ENCODE data around the gene NTRK1.

NTRK1 gene

GRCh38 chr1:156877433-156878170, 16.9 kb downstream of the NTRK1 start:
- Histone ChIP-seq H3K4me3 (ENCODE audit: low read depth, low read length) (no peak overlapping the region), H3K79me2 (no peaks in the 10 kb centered on the region), H3K27ac (no peak overlapping the region), H3K9me3 (ENCODE audit: control insufficient read depth, low read length) (no peaks in the 10 kb centered on the region), H3K9ac (no peak overlapping the region), H2AFZ (no peak overlapping the region), H3K4me2 (ENCODE audit: low read length) (no peak overlapping the region), H3K27me3 (ENCODE audit: control insufficient read depth, insufficient read depth, low read length) (no peaks in the 10 kb centered on the region), H3K36me3 (ENCODE audit: control insufficient read depth, insufficient read depth, low read length) (no peaks in the 10 kb centered on the region), H3K4me1 (no peaks in the 10 kb centered on the region)
- TF ChIP-seq CTCF (IDR thresholded peaks at IDR 0.05), result no peak

GRCh38 chr1:156879876-156880275, 19.2 kb downstream of the NTRK1 start:
- Histone ChIP-seq H2AFZ (no peak overlapping the region), H3K27me3 (ENCODE audit: control insufficient read depth, insufficient read depth, low read length) (no peaks in the 10 kb centered on the region), H3K27ac (no peak overlapping the region), H3K9ac (no peak overlapping the region), H3K4me3 (ENCODE audit: low read depth, low read length) (no peak overlapping the region), H3K9me3 (ENCODE audit: control insufficient read depth, low read length) (no peaks in the 10 kb centered on the region), H3K79me2 (no peaks in the 10 kb centered on the region), H3K36me3 (ENCODE audit: control insufficient read depth, insufficient read depth, low read length) (no peaks in the 10 kb centered on the region), H3K4me2 (ENCODE audit: low read length) (no peak overlapping the region), H3K4me1 (no peaks in the 10 kb centered on the region)
- no peak for TF ChIP-seq CTCF (IDR thresholded peaks at IDR 0.05)

- Histone ChIP-seq H3K4me2 (ENCODE audit: low read length) (no peak overlapping the region), H3K27ac (no peak overlapping the region), H3K4me1 (no peaks in the 10 kb centered on the region), H3K4me3 (ENCODE audit: low read depth, low read length) (no peak overlapping the region), H3K79me2 (no peaks in the 10 kb centered on the region), H2AFZ (no peak overlapping the region), H3K9ac (no peak overlapping the region), H3K27me3 (ENCODE audit: control insufficient read depth, insufficient read depth, low read length) (no peaks in the 10 kb centered on the region), H3K36me3 (ENCODE audit: control insufficient read depth, insufficient read depth, low read length) (no peaks in the 10 kb centered on the region), H3K9me3 (ENCODE audit: control insufficient read depth, low read length) (no peaks in the 10 kb centered on the region)
- TF ChIP-seq CTCF (IDR thresholded peaks at IDR 0.05), result no peak
These were observed 19.8 kb downstream of the NTRK1 start for GRCh38 chr1:156880473-156880872.

- no peak overlapping the region for H3K27ac ChIP-seq
- no peak overlapping the region for H3K4me3 ChIP-seq (ENCODE audit: low read depth, low read length)
- H3K9me3 ChIP-seq (ENCODE audit: control insufficient read depth, low read length), result no peaks in the 10 kb centered on the region
- H3K9ac ChIP-seq, result no peak overlapping the region
- TF ChIP-seq CTCF (IDR thresholded peaks at IDR 0.05), result no peak
- no peak overlapping the region for H2AFZ ChIP-seq
- no peaks in the 10 kb centered on the region for H3K27me3 ChIP-seq (ENCODE audit: control insufficient read depth, insufficient read depth, low read length)
- H3K36me3 ChIP-seq (ENCODE audit: control insufficient read depth, insufficient read depth, low read length), result no peaks in the 10 kb centered on the region
- no peak overlapping the region for H3K4me2 ChIP-seq (ENCODE audit: low read length)
- H3K79me2 ChIP-seq, result no peaks in the 10 kb centered on the region
- no peaks in the 10 kb centered on the region for H3K4me1 ChIP-seq
These were observed 20.4 kb downstream of the NTRK1 start for GRCh38 chr1:156881101-156881500.

- H3K79me2 ChIP-seq, result no peaks in the 10 kb centered on the region
- H3K4me3 ChIP-seq (ENCODE audit: low read depth, low read length), result no peak overlapping the region
- no peaks in the 10 kb centered on the region for H3K27me3 ChIP-seq (ENCODE audit: control insufficient read depth, insufficient read depth, low read length)
- no peak overlapping the region for H3K4me2 ChIP-seq (ENCODE audit: low read length)
- no peak overlapping the region for H3K27ac ChIP-seq
- H3K36me3 ChIP-seq (ENCODE audit: control insufficient read depth, insufficient read depth, low read length), result no peaks in the 10 kb centered on the region
- no peaks in the 10 kb centered on the region for H3K9me3 ChIP-seq (ENCODE audit: control insufficient read depth, low read length)
- no peak for TF ChIP-seq CTCF (IDR thresholded peaks at IDR 0.05)
- H3K4me1 ChIP-seq, result no peaks in the 10 kb centered on the region
- no peak overlapping the region for H2AFZ ChIP-seq
- H3K9ac ChIP-seq, result no peak overlapping the region
These were observed 21.0 kb downstream of the NTRK1 start for GRCh38 chr1:156881663-156882062.

Data from parathyroid adenoma (tissue), 2 donors.